NCI-H2029 (cell line): ENCODE measurements around the gene VAMP8.
"Not testable (repeated sequence)": the region's sequence is repeated elsewhere in the genome, so short reads cannot be mapped to it uniquely, and the experiment has no call there.

ENCODE experiments used
- DNase-seq: peaks from one replicate; lab custom pipeline; 2025; lab: John Stamatoyannopoulos, UW

The VAMP8 gene

GRCh38 chr2:85598594-85599340, 21.4 kb downstream of the VAMP8 start:
- no peak for DNase-seq

GRCh38 chr2:85599468-85600234, 22.3 kb downstream of the VAMP8 start:
- DNase-seq: no peak

GRCh38 chr2:85600235-85600575, 22.8 kb downstream of the VAMP8 start:
- no peak for DNase-seq

GRCh38 chr2:85600951-85601770, 23.8 kb downstream of the VAMP8 start:
- no peak for DNase-seq

GRCh38 chr2:85601771-85602475, 24.5 kb downstream of the VAMP8 start:
- DNase-seq: no peak

- DNase-seq: peak; percentile 57
Observed at GRCh38 chr2:85602476-85603234, 25.3 kb downstream of the VAMP8 start, which contains the start of gene TMEM150A. TMEM150A (minus strand) TSS chr2:85602698; CDS start chr2:85601948, 750 bp downstream.

- not testable (repeated sequence) for DNase-seq
Observed at GRCh38 chr2:85604133-85604444, 26.7 kb downstream of the VAMP8 start.

GRCh38 chr2:85604568-85605339, 27.4 kb downstream of the VAMP8 start:
- DNase-seq: no peak

GRCh38 chr2:85605406-85606115, 28.2 kb downstream of the VAMP8 start:
- DNase-seq: no peak

- DNase-seq: no peak
Observed at GRCh38 chr2:85606116-85606455, 28.7 kb downstream of the VAMP8 start.

GRCh38 chr2:85607268-85608215, 30.2 kb downstream of the VAMP8 start:
- DNase-seq: no peak

- no peak for DNase-seq
Observed at GRCh38 chr2:85611217-85611704, 33.9 kb downstream of the VAMP8 start.

GRCh38 chr2:85611705-85612587, 34.6 kb downstream of the VAMP8 start, which contains the start of gene C2orf68:
C2orf68 (minus strand) TSS chr2:85612066; CDS start chr2:85611984, 82 bp downstream.
- peak; percentile 77 for DNase-seq

- no peak for DNase-seq
Observed at GRCh38 chr2:85613717-85614515, 36.5 kb downstream of the VAMP8 start.

- DNase-seq: not testable (repeated sequence)
Observed at GRCh38 chr2:85614757-85615156, 37.4 kb downstream of the VAMP8 start.

- DNase-seq: no peak
Observed at GRCh38 chr2:85615413-85615728, 38.0 kb downstream of the VAMP8 start.

- DNase-seq: not testable (repeated sequence)
Observed at GRCh38 chr2:85617723-85618122, 40.3 kb downstream of the VAMP8 start.
